Panc1 (cell line): ENCODE data around the gene TCF3. TPM values are rescaled to one million over a fixed set of nuclear protein-coding genes. Genes with fewer than 3 reads are reported as not detected.

Experiments used
- ATAC-seq: fragments of 200-7000 bp; cut with Tn5 transposase; 2 replicates; pipeline ENCODE4 v1.9.1; 2020; ENCODE audit warnings: mild to moderate bottlenecking, moderate library complexity
- BruUV-seq: library from RNA; stranded (reverse); fragments of 400-500 nt; replicated peaks from 2 replicates; lab custom pipeline; 2021; lab: Mats Ljungman, UMichigan
- CTCF ChIA-PET: fragments of 300-600 bp; sonication (Branson Sonifier 250); formaldehyde crosslinking; loops from one replicate; lab custom pipeline; 2022; ENCODE audit warnings: antibody characterized with exemption; lab: Charles Lee
- POLR2A ChIA-PET: fragments of 300-600 bp; sonication (Branson Sonifier 250); formaldehyde crosslinking; loops from one replicate; lab custom pipeline; 2022; ENCODE audit warnings: antibody characterized with exemption; lab: Charles Lee
- DNase-seq: peaks from one replicate; pipeline ENCODE4 v3.0.0-alpha.2; 2010; ENCODE audit warnings: low read depth, low spot score
- H3K27ac ChIP-seq: 2 replicates; pipeline ENCODE4 v1.5.1; 2011; ENCODE audit warnings: mild to moderate bottlenecking, low read length, inconsistent platforms
- H3K27me3 ChIP-seq: fragments of 200-500 bp; sonication (Bioruptor generic); 2 replicates; pipeline ENCODE4 v1.6.0; 2014; ENCODE audit warnings: low read length, inconsistent platforms; ENCODE audit not compliant: control insufficient read depth, insufficient read depth
- H3K36me3 ChIP-seq: fragments of 200-500 bp; sonication (Bioruptor generic); 2 replicates; pipeline ENCODE4 v1.5.1; 2014; ENCODE audit warnings: inconsistent platforms, mild to moderate bottlenecking, low read length, moderate library complexity; ENCODE audit not compliant: control insufficient read depth, insufficient read depth
- H3K4me1 ChIP-seq: 2 replicates; pipeline ENCODE4 v1.5.1; 2011; ENCODE audit warnings: inconsistent platforms, mild to moderate bottlenecking, low read length, moderate library complexity; ENCODE audit not compliant: control insufficient read depth, insufficient read depth
- H3K4me3 ChIP-seq, 2 experiments: 2 replicates each; pipeline ENCODE4 v1.5.1; 2011 to 2012; ENCODE audit warnings: low read depth in 2 of 2, low read length in 2 of 2, mild to moderate bottlenecking in 2 of 2, inconsistent platforms in 1 of 2, moderate library complexity in 1 of 2
- H3K9me3 ChIP-seq: fragments of 200-500 bp; sonication (Bioruptor generic); 2 replicates; pipeline ENCODE4 v1.5.1; 2014; ENCODE audit warnings: low read depth, mild to moderate bottlenecking, inconsistent platforms, low read length, moderate library complexity; ENCODE audit not compliant: control insufficient read depth, insufficient read depth
- CTCF ChIP-seq: fragments of 450-650 bp; IDR thresholded peaks from 2 replicates; pipeline ENCODE4 v1.5.1; 2017; ENCODE audit warnings: mild to moderate bottlenecking
- POLR2AphosphoS5 ChIP-seq: IDR thresholded peaks from 2 replicates; pipeline ENCODE4 v1.6.1; 2012; ENCODE audit warnings: mild to moderate bottlenecking, low read depth, low read length, moderate library complexity
- REST ChIP-seq, 2 experiments: IDR thresholded peaks; 2 replicates each; pipeline ENCODE4 v1.6.1; 2011 to 2012; ENCODE audit warnings: low read depth in 2 of 2, control low read depth in 1 of 2, low read length in 1 of 2, mild to moderate bottlenecking in 1 of 2, moderate library complexity in 1 of 2; ENCODE audit not compliant: insufficient read depth in 1 of 2
- SIN3A ChIP-seq: IDR thresholded peaks from 2 replicates; pipeline ENCODE4 v1.6.1; 2012; ENCODE audit warnings: low read depth, mild to moderate bottlenecking, low read length, moderate library complexity, borderline replicate concordance; ENCODE audit not compliant: insufficient read depth
- TCF7L2 ChIP-seq: IDR thresholded peaks from 2 replicates; pipeline ENCODE4 v1.6.1; 2011; ENCODE audit warnings: mild to moderate bottlenecking, low read depth, low read length, inconsistent platforms
- in situ Hi-C: cut with HindIII; loops from 2 replicates; pipeline ENCODE4 v1.10.0; 2016; ENCODE audit warnings: low sequenced_read_pairs, low pct_unique_long_range_greater_than_20kb
- intact Hi-C: fragments of 100-400 bp; cut with micrococcal nuclease; formaldehyde crosslinking; loops from one replicate; pipeline ENCODE4 v1.10.0; 2022; ENCODE audit not compliant: unreplicated experiment
- total RNA-seq: library from RNA; stranded (reverse); gene quantifications from one replicate; pipeline ENCODE4 v1.2.1, GENCODE V29; 2021; ENCODE audit not compliant: unreplicated experiment

Gene TCF3
- total RNA-seq, 1 experiment from 2014 or later: 175 TPM

- no peak for ATAC-seq
- no peak for TF ChIP-seq CTCF
- Histone ChIP-seq H3K9me3 (no peaks in the 10 kb centered on the region), H3K4me1 (peaks cover 6% of the 10 kb centered on the region), H3K27me3 (no peaks in the 10 kb centered on the region), H3K4me3 (no peak overlapping the region), H3K36me3 (no peaks in the 10 kb centered on the region), H3K27ac (no peak overlapping the region)
- CTCF ChIA-PET: no interaction called here
- DNase-seq: no peak
- in situ Hi-C loops (no loop called here), intact Hi-C loops (no loop called here)
- no TSS peak for BruUV-seq
- POLR2A ChIA-PET: no interaction called here
Measured at GRCh38 chr19:1655131-1655981, 2.9 kb upstream of the TCF3 start.

- DNase-seq: no peak
- ChIA-PET POLR2A (no interaction called here), CTCF (no interaction called here)
- Histone ChIP-seq H3K36me3 (no peaks in the 10 kb centered on the region), H3K4me3 (no peak overlapping the region), H3K4me1 (peaks cover 8% of the 10 kb centered on the region), H3K9me3 (no peaks in the 10 kb centered on the region), H3K27ac (no peak overlapping the region), H3K27me3 (no peaks in the 10 kb centered on the region)
- in situ Hi-C loops: no loop called here
- BruUV-seq: no TSS peak
- ATAC-seq: no peak
- intact Hi-C loops: no loop called here
- no peak for TF ChIP-seq CTCF
- TF ChIP-seq REST (IDR thresholded peaks at IDR 0.05; ENCODE audit: insufficient read depth in 1 of 2, low read depth in 2 of 2, low read length in 1 of 2): no peak
- no peak for TF ChIP-seq TCF7L2
- no peak for TF ChIP-seq POLR2AphosphoS5
- TF ChIP-seq SIN3A: no peak
Measured at GRCh38 chr19:1654178-1654792, 1.9 kb upstream of the TCF3 start.
